Mesenchymal stem cell (in vitro differentiated cells and primary cell): Measurements from ENCODE around the gene CCNF.

Experiments used
- DNase-seq: peaks from one replicate; pipeline ENCODE4 v3.0.0-alpha.2; 2013
- H2AFZ ChIP-seq: one replicate; pipeline ENCODE4 v1.6.1; 2013; ENCODE audit warnings: low read depth, mild to moderate bottlenecking, control low read depth, inconsistent platforms, low read length, moderate library complexity
- H2AK5ac ChIP-seq: 2 replicates; pipeline ENCODE4 v1.6.1; 2013; ENCODE audit warnings: low read length, moderate library complexity, mild to moderate bottlenecking, inconsistent platforms; ENCODE audit not compliant: severe bottlenecking
- H2BK120ac ChIP-seq: one replicate; pipeline ENCODE4 v1.6.1; 2013; ENCODE audit warnings: low read depth, mild to moderate bottlenecking, inconsistent platforms, low read length, moderate library complexity
- H2BK12ac ChIP-seq, 2 experiments: one replicate each; pipeline ENCODE4 v1.6.1; 2013; ENCODE audit warnings: inconsistent platforms in 2 of 2, low read length in 2 of 2, mild to moderate bottlenecking in 2 of 2, moderate library complexity in 2 of 2, control low read depth in 1 of 2
- H2BK15ac ChIP-seq: one replicate; pipeline ENCODE4 v1.6.1; 2013; ENCODE audit warnings: mild to moderate bottlenecking, low read depth, inconsistent platforms; ENCODE audit not compliant: poor library complexity, severe bottlenecking
- H2BK5ac ChIP-seq: 2 replicates; pipeline ENCODE4 v1.6.1; 2013; ENCODE audit warnings: low read depth, mild to moderate bottlenecking, low read length, control low read depth, inconsistent platforms; ENCODE audit not compliant: poor library complexity, severe bottlenecking
- H3K14ac ChIP-seq, 2 experiments: one replicate each; pipeline ENCODE4 v1.6.1; 2013; ENCODE audit warnings: inconsistent platforms in 2 of 2, low read length in 2 of 2, control low read depth in 1 of 2, mild to moderate bottlenecking in 1 of 2, moderate library complexity in 1 of 2
- H3K18ac ChIP-seq, 2 experiments: one replicate each; pipeline ENCODE4 v1.6.1; 2013; ENCODE audit warnings: inconsistent platforms in 2 of 2, low read length in 2 of 2, control low read depth in 1 of 2, low read depth in 1 of 2, mild to moderate bottlenecking in 1 of 2
- H3K23ac ChIP-seq, 2 experiments: one replicate each; pipeline ENCODE4 v1.6.1; 2013; ENCODE audit warnings: inconsistent platforms in 2 of 2, low read length in 2 of 2, mild to moderate bottlenecking in 2 of 2, moderate library complexity in 2 of 2, control low read depth in 1 of 2
- H3K27ac ChIP-seq: 2 replicates; pipeline ENCODE4 v1.5.1; 2013; ENCODE audit warnings: mild to moderate bottlenecking, moderate library complexity, low read length, control low read depth, inconsistent platforms; ENCODE audit not compliant: poor library complexity, severe bottlenecking
- H3K27me3 ChIP-seq, 2 experiments: 2 replicates each; pipeline versions ENCODE4 v1.6.1 to v1.7.0; 2013; ENCODE audit warnings: low read length in 2 of 2, mild to moderate bottlenecking in 2 of 2, moderate library complexity in 2 of 2, control low read depth in 1 of 2, inconsistent platforms in 1 of 2; ENCODE audit not compliant: control insufficient read depth in 1 of 2, insufficient read depth in 1 of 2
- H3K36me3 ChIP-seq, 2 experiments: 2 replicates each; pipeline versions ENCODE4 v1.6.1 to v1.7.0; 2013; ENCODE audit warnings: low read length in 2 of 2, control low read depth in 1 of 2, inconsistent platforms in 1 of 2, low read depth in 1 of 2, mild to moderate bottlenecking in 1 of 2; ENCODE audit not compliant: insufficient read depth in 2 of 2, control insufficient read depth in 1 of 2
- H3K4ac ChIP-seq, 2 experiments: one replicate each; pipeline ENCODE4 v1.6.1; 2013; ENCODE audit warnings: inconsistent platforms in 2 of 2, low read length in 2 of 2, mild to moderate bottlenecking in 2 of 2, moderate library complexity in 2 of 2, control low read depth in 1 of 2, low read depth in 1 of 2
- H3K4me1 ChIP-seq: 2 replicates; pipeline ENCODE4 v1.6.1; 2013; ENCODE audit warnings: low read depth, low read length, control low read depth; ENCODE audit not compliant: control insufficient read depth, insufficient read depth
- H3K4me2 ChIP-seq: 2 replicates; pipeline ENCODE4 v1.6.1; 2013; ENCODE audit warnings: low read length, mild to moderate bottlenecking, inconsistent platforms; ENCODE audit not compliant: poor library complexity, severe bottlenecking
- H3K4me3 ChIP-seq, 2 experiments: 2 replicates each; pipeline versions ENCODE4 v1.5.1 to v1.7.0; 2013; ENCODE audit warnings: low read length in 2 of 2, mild to moderate bottlenecking in 2 of 2, control low read depth in 1 of 2, low read depth in 1 of 2; ENCODE audit not compliant: insufficient read depth in 1 of 2
- H3K79me1 ChIP-seq: replicated peaks from 2 replicates; pipeline ENCODE4 v1.6.1; 2013; ENCODE audit warnings: mild to moderate bottlenecking, control low read depth, low read length, inconsistent platforms; ENCODE audit not compliant: poor library complexity, severe bottlenecking
- H3K9ac ChIP-seq: 2 replicates; pipeline ENCODE4 v1.7.0; 2013; ENCODE audit warnings: mild to moderate bottlenecking, low read length, moderate library complexity
- H3K9me3 ChIP-seq: 2 replicates; pipeline ENCODE4 v1.7.0; 2013; ENCODE audit warnings: mild to moderate bottlenecking, low read length; ENCODE audit not compliant: control insufficient read depth
- H4K8ac ChIP-seq: one replicate; pipeline ENCODE4 v1.6.1; 2013; ENCODE audit warnings: inconsistent platforms, mild to moderate bottlenecking, low read length, moderate library complexity
- H4K91ac ChIP-seq: one replicate; pipeline ENCODE4 v1.6.1; 2013; ENCODE audit warnings: mild to moderate bottlenecking, low read length, inconsistent platforms
- WGBS: methylation state at CpG from one replicate; pipeline ENCODE4 v1.1.7; 2013; ENCODE audit warnings: mixed read lengths; 5-methylcytosine and 5-hydroxymethylcytosine counted together

Gene CCNF

GRCh38 chr16:2487903-2488531, 58.8 kb downstream of the CCNF start:
- Histone ChIP-seq H4K91ac (peak overlapping the region; percentile 52), H2BK12ac (no peak overlapping the region), H3K4me1 (peaks cover 27% of the 10 kb centered on the region), H3K79me1 (peaks cover 47% of the 10 kb centered on the region), H3K23ac (no peak overlapping the region), H3K4me2 (no peak overlapping the region), H3K36me3 (peaks cover 3 to 23% of the 10 kb centered on the region in 2 experiments), H2BK15ac (no peak overlapping the region), H3K14ac (no peak overlapping the region), H2AFZ (no peak overlapping the region), H3K9me3 (no peaks in the 10 kb centered on the region), H3K9ac (no peak overlapping the region), H3K27ac (no peak overlapping the region), H3K18ac (no peak overlapping the region), H2AK5ac (no peak overlapping the region), H3K4ac (peak overlapping the region in 1 of 2 experiments; percentile 1), H4K8ac (no peak overlapping the region), H2BK120ac (no peak overlapping the region), H3K4me3 (no peak overlapping the region), H3K27me3 (no peaks in the 10 kb centered on the region), H2BK5ac (no peak overlapping the region)
- DNase-seq, result no peak
- 81% methylated on average over 11 of the region's 15 CpGs for WGBS

DNA sequence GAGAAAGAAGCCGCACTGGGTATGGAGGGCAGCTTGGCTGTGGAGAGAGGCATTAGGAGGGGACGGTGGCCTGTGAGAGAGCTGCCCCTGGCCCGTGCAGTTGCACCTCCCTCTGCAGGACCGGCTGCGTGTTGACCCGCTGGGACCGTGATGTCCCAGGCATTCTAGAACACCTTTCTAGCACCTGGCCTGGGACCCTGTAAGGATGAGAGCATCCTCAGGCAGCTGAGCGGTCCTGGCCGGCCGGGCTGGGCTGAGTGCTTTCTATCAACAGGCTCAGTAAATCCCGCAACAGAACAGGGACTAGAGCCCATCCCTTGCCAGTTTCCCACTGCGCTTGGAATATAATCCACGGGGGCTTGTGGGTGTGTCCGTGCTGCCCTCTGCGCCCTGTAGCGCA, 60.3 kb downstream of the CCNF start:
- Histone ChIP-seq H3K36me3 (peaks cover 3 to 26% of the 10 kb centered on the region in 2 experiments), H3K4me3 (no peak overlapping the region), H3K27me3 (no peaks in the 10 kb centered on the region), H3K14ac (no peak overlapping the region), H2BK120ac (no peak overlapping the region), H2BK12ac (no peak overlapping the region), H3K18ac (no peak overlapping the region), H3K4me1 (peaks cover 27% of the 10 kb centered on the region), H3K4me2 (no peak overlapping the region), H4K8ac (no peak overlapping the region), H2BK15ac (no peak overlapping the region), H2BK5ac (no peak overlapping the region), H3K9ac (no peak overlapping the region), H3K4ac (no peak overlapping the region), H3K27ac (no peak overlapping the region), H3K9me3 (no peaks in the 10 kb centered on the region), H3K79me1 (peaks cover 40% of the 10 kb centered on the region), H4K91ac (no peak overlapping the region), H3K23ac (no peak overlapping the region), H2AK5ac (no peak overlapping the region), H2AFZ (no peak overlapping the region)
- no peak for DNase-seq
- 93% methylated on average over 16 of the region's 16 CpGs for WGBS

DNA sequence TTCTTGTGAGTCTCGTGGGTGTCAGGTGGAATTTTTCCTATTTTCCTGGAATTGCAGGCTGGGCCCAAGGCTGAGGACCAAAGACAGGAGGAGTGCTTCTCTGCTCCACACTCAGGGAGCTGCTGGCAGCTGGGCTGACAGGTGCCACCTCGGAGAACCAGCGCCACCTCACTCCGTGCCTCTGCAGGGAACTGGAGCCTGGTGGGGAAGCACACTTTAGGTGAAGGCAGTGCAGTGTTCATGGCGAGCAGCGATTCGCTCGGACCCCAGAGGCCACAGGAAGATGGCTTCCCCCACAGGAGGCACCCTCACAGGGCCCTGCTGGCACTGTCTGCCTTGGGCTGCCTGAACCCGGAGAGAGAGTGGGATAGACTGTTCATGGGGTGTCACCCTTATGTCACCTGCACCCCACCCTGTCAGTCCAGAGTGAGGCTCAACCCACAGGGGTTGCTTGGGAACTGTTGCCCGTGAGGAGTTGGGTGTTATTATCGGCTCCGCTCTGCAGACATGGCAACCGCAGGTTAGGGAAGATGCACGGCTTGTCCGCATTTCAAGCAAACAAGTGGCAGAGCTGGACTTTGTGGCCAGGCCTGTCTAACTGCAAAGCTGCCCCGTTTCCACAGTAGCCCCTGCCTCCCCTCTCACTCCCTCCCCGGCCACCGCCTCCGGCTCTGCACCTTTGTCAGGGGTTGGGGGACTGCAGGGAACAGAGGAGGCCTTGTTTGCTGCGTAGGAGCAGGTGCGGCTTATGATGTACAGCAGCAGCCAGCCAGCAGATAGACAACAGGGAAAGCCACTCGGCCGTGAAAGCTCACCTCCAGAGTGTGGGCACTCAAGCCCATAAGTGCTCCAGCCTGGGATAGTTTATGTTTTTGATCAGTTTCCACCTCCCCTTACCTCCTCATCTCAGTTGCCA, 61.2 kb downstream of the CCNF start:
- no peak overlapping the region for H2BK15ac ChIP-seq
- H4K91ac ChIP-seq, result no peak overlapping the region
- no peak overlapping the region for H3K23ac ChIP-seq
- no peak overlapping the region for H3K9ac ChIP-seq
- no peaks in the 10 kb centered on the region for H3K9me3 ChIP-seq
- H3K27me3 ChIP-seq, result no peaks in the 10 kb centered on the region
- H3K14ac ChIP-seq, result no peak overlapping the region
- H3K18ac ChIP-seq, result no peak overlapping the region
- DNase-seq, result no peak
- no peak overlapping the region for H2AK5ac ChIP-seq
- peaks cover 37% of the 10 kb centered on the region for H3K79me1 ChIP-seq
- H2BK120ac ChIP-seq, result no peak overlapping the region
- H3K36me3 ChIP-seq, result peaks cover 3 to 26% of the 10 kb centered on the region in 2 experiments
- H2BK5ac ChIP-seq, result no peak overlapping the region
- H3K4ac ChIP-seq, result no peak overlapping the region
- H3K27ac ChIP-seq, result no peak overlapping the region
- no peak overlapping the region for H2AFZ ChIP-seq
- H3K4me2 ChIP-seq, result no peak overlapping the region
- H3K4me1 ChIP-seq, result peaks cover 27% of the 10 kb centered on the region
- 95% methylated on average over 16 of the region's 23 CpGs for WGBS
- H2BK12ac ChIP-seq, result no peak overlapping the region
- H4K8ac ChIP-seq, result no peak overlapping the region
- no peak overlapping the region for H3K4me3 ChIP-seq

- 93% methylated on average over 13 of the region's 13 CpGs for WGBS
- Histone ChIP-seq H3K4me1 (peaks cover 17% of the 10 kb centered on the region), H3K9me3 (no peaks in the 10 kb centered on the region), H3K9ac (no peak overlapping the region), H3K4ac (no peak overlapping the region), H3K36me3 (peaks cover 16 to 33% of the 10 kb centered on the region in 2 experiments), H2BK120ac (no peak overlapping the region), H3K27me3 (no peaks in the 10 kb centered on the region), H3K79me1 (peaks cover 21% of the 10 kb centered on the region), H3K4me2 (no peak overlapping the region), H3K4me3 (no peak overlapping the region), H4K8ac (no peak overlapping the region), H2BK5ac (no peak overlapping the region), H2BK12ac (no peak overlapping the region), H3K14ac (no peak overlapping the region), H3K18ac (no peak overlapping the region), H2AK5ac (no peak overlapping the region), H2BK15ac (no peak overlapping the region), H3K27ac (no peak overlapping the region), H4K91ac (no peak overlapping the region), H3K23ac (no peak overlapping the region), H2AFZ (no peak overlapping the region)
- no peak for DNase-seq
Measured at GRCh38 chr16:2492292-2492691, 63.0 kb downstream of the CCNF start.
